OCI-LY1 (cell line): ENCODE measurements around the gene TMEM233.

ENCODE experiments used
- CTCF ChIP-seq: fragments of 200-600 bp; sonication (generic), shearing (Covaris generic); IDR thresholded peaks from 2 replicates; pipeline ENCODE4 v1.5.1; 2017; ENCODE audit warnings: mild to moderate bottlenecking, antibody characterized with exemption, low read length, moderate library complexity, mixed read lengths
- EZH2 ChIP-seq: fragments of 200-600 bp; sonication (generic), shearing (Covaris generic); IDR thresholded peaks from 2 replicates; pipeline ENCODE4 v1.8.0; 2017; ENCODE audit warnings: borderline replicate concordance, mixed run types, mild to moderate bottlenecking, antibody characterized with exemption, low read length, moderate library complexity, mixed read lengths

- TF ChIP-seq CTCF, result no peak
- TF ChIP-seq EZH2, result no peak
Observed at GRCh38 chr12:119631930-119632678, 38.5 kb downstream of the TMEM233 start.
